ENCODE measurements around the gene C3orf22.
"Not testable (repeated sequence)": the region's sequence is repeated elsewhere in the genome, so short reads cannot be mapped to it uniquely, and the experiment has no call there.

The C3orf22 gene

GRCh38 chr3:126558336-126559071 is at the start of gene C3orf22:
C3orf22 (minus strand) TSS chr3:126558932; CDS start chr3:126553390, 5,542 bp downstream.
- peak; percentile 12 for DNase-seq

DNA sequence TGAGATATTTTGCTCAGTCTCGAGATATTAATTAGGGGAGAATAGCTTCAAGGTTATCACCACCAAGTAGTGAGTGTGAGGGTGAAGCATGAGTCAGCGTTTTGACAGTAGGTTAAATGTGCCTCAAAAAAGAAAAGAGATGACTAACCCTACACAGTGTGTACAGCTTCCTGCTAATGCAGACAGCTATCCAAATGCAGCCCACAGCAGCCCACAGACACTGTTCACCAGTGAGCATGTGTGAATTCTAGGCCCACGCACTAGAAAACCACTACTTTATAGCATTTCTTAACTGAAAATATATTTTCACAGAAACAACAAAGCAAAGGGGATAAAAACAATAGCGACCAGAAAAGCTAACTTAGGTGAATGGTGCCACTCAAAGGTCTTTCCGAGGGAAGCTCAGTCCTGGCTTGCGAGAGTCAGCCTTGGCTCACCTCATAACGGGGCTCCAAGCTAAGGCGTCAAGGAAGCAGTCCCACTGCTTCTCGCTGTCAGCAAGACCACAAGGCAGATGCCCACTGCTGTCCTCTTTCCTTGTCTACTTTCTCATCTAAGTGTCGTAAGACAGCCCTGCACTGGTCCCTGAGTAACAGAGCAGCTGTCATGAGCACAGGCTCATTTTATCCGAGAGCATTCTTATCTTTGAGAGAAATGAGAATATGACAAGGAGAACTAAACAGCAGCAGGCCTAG is 48.6 kb upstream of the C3orf22 start:
- DNase-seq, result peak; percentile 36

DNA sequence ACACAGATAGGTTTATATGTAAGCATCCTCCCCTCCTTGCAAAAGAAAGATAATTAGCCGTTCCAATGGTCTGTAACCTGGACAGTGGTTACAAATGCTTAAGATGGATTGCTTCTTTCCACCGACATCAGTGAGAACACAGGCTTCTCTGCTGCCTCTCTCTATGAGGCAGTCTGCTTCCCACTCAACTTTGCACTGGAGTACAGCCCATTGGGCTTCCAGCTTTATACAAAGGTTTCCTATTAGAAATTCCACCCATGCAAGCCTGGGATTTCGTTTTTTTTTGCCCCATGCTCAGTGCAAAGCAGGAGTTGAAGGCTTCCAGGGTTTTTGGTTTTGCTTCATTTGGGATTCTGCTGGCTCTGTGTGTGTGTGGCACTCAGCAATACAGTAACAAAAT is 47.3 kb upstream of the C3orf22 start:
- DNase-seq, result no peak

DNA sequence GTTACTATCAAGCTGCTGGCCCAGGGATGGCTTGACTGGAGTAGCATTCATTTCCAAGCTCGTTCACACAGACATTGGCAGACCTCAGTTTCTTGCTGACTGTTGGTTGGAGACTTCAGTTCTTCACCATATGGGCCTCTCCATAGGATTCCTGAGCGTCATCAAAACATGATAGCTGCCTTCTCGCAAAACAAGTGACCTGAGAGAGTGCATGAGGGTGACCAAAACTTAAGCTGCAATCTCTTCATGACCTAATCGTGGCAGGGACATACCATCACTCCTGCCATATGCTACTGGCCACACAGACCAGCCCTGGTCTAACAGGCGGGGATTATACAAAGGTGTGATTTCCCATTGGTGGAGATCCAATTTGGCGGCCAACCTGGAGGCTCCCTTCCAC is 46.0 kb upstream of the C3orf22 start:
- DNase-seq, result no peak

DNA sequence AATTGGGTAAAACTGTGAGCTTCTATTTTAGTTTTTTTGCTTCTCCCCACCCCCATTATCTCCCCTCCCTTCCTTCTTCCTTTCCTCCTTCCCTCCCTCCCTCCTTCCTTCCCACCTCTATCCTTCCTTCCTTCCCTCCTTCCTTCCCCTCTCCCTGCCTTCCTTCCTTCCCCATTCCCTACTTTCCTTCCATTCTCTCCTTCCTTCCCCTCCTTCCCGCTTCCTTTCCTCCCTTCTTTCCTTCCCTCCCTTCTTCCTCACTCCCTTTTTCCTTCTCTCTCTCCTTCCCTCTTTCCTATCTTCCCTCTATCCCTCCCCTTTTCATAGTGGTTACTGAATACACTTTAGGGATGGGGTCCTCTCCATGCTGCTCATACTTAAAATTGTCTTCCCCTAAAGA is 40.4 kb upstream of the C3orf22 start:
- DNase-seq, result no peak

DNA sequence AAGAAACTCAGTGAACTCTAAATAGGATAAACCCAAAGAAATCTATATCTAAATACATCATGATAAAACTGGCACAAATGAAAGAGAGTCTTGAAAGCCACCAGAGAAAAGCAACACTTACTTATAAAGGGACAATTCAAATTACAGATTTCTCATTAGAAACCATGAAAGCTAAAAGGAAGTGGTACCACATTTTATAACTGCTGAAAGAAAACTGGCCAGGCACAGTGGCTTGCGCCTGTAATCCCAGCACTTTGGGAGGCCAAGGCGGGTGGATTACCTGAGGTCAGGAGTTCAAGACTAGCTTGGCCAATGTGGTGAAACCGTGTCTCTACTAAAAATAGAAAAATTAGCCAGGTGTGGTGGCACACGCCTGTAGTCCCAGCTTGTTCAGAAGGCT is 36.7 kb upstream of the C3orf22 start:
- not testable (repeated sequence) for DNase-seq

GRCh38 chr3:126591515-126591914 is 32.8 kb upstream of the C3orf22 start:
- DNase-seq, result not testable (repeated sequence)

GRCh38 chr3:126582311-126582710 is 23.6 kb upstream of the C3orf22 start:
- DNase-seq, result no peak

DNA sequence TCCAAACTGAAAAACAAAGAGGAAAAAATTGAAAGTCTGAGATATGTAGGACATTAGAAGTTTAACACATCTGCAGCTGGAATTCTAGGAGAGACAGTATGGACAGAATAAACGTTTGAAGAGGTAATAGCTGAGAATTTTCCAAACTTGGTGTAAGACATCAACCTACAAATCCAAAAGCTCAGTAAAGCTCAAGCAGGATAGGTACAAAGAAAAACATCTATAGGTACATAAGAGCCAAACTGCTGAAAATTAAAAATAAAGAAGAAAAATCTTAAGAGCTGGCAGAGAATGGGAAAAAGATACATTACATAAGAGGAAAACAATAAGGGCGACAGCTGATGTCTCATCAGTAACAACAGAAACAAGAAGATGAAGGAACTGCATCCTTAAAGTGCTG is 22.8 kb upstream of the C3orf22 start:
- no peak for DNase-seq

DNA sequence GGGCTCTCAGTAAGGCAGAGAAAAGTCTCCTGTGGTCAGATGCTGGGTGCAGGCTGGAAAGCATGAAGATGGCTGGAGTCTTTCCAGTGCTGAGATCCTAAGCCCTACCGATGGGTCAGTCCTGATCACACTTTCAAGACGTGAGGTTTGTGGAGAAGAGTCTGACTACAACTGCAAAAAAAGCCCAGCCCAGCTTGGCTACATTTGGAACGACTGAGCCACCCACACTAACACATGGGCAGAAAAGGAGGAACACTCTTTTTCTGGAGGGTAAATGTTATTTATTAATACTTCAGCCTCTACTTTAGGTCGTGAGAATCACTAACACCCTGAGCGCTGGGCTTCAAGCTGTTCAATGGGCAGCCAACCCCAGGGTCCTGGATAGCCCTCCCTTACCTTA is 22.0 kb upstream of the C3orf22 start:
- no peak for DNase-seq

GRCh38 chr3:126578702-126579101 is 20.0 kb upstream of the C3orf22 start:
- no peak for DNase-seq

DNA sequence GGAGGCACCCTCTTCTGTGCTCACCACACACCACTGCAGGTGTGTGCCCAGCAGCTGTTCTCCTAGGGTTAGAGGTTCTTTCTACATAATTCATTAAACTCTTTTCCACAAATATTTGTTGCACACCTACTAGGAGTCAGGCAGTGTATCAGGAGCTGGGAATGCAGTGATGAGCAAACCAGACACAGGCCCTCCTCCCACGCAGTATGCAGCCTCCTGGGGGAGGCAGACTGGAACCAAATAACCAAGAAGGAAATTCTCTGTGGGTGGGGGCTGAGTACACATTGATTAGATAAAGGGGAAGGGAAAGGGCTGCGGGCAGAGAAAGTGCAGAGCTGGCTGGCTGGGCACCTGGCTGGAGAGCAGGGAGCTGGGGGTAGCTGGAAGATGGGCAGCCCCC is 18.5 kb upstream of the C3orf22 start:
- no peak for DNase-seq

DNA sequence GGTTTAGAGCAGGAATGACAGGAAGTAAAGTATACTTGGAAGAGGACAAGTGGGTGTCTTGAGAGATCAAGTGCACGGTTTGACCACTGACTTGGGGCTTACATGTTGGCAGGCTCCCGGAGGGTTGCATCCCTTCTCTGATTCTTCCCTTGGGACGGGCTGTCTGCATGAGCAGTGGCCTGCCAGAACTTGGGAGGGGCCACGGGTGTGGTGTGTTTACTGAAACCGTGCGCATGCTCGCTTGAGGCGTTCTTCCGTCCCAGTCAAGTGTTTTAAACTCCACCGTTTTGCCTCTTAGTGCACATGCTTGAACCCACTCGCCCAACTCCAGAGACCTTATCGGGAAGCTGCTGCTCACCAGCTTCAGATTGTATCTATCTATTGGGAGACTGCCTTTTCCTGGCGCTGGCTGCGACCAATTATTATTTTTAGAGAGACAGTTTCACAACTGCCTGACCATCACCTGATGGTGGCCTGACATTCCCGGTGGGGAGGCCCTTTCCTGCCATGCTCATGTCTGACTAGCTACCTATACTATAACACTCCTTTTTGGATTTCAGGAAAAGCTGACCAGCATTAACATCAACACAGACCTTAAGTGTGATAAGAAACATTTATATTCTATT is 14.9 kb upstream of the C3orf22 start:
- DNase-seq, result no peak

- DNase-seq, result no peak
These were observed 12.3 kb upstream of the C3orf22 start for GRCh38 chr3:126571078-126571477.

GRCh38 chr3:126570103-126570541 is 11.4 kb upstream of the C3orf22 start:
- DNase-seq, result no peak

GRCh38 chr3:126569390-126569975 is 10.8 kb upstream of the C3orf22 start:
- no peak for DNase-seq

DNA sequence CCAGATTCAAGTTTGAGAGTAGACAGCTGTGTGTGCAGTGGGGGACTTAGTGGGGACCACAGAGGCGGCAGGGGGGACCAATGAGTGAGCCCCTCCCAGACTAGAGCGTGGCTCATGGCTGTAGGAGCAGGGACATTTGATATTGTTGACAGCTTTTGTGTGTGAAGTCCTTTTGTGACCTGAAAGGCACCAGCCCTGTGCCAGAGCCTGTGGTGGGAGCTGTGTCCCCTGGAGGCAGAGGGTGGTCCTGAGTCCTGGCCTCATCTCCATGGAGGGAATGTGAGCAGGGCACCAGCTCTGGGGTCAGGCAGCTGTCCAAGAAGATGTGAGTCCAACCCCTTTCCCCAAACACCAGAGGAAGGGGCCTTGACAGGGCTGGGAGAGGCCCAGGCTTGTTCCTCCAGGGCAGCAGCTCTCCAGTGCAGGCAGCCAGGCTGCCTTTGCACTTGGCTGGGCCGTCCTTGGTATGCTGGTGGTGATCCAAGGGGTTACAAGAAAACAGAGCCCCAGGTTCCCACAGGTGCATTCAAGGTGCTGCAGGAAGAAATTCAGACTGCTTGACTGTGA is 10.1 kb upstream of the C3orf22 start:
- no peak for DNase-seq

- DNase-seq, result no peak
These were observed 9.1 kb upstream of the C3orf22 start for GRCh38 chr3:126567696-126568438.

DNA sequence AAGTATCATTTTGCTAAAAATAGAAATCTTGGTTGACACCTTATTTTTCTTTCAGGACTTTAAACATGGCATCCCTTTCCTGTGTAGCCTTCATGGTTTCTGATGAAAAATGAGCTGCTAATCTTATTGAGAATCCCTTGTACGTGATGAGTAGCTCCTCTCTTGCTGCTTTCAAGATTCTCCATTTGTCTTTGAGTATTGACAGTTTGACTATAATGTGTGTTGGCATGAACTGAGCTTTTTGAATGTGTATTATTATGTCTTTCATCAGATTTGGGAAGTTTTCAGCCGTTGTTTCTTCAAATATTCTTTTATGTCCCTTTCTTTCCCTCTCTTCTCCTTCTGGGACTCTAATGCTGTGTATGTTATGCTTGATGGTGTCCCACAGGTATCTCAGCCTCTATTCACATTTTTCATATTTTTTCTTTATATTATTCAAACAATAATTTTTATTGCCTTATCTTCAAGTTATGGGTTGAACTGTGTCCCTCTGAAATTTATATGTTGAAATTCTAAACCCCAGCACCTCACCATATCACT is 4.1 kb upstream of the C3orf22 start:
- DNase-seq, result no peak

- no peak for DNase-seq
These were observed 971 bp downstream of the C3orf22 start for GRCh38 chr3:126557761-126558160.

GRCh38 chr3:126557415-126557745 is 1.4 kb downstream of the C3orf22 start:
- peak; percentile 14 for DNase-seq

Measured in stimulated activated CD8-positive, alpha-beta memory T cell treated with anti-CD3 and anti-CD28 coated beads, Interleukin-4, amount 100 ng/mL, for 48 hours (primary cell).